ENCODE measurements around the gene RNU5B-1. TPM values are rescaled to one million over a fixed set of nuclear protein-coding genes. Genes with fewer than 3 reads are reported as not detected.

RNU5B-1 gene
- total RNA-seq, 1 donor from 2014 or later: not detected

- H3K27me3 Mint-ChIP-seq (ENCODE audit: insufficient read depth, low read depth): peaks cover 7% of the 10 kb centered on the region
- no peak overlapping the region for H3K27ac ChIP-seq
- H3K27ac Mint-ChIP-seq: peak overlapping the region; percentile 23
- H3K4me3 Mint-ChIP-seq: no peak overlapping the region
- H3K9me3 ChIP-seq (ENCODE audit: low read depth): no peaks in the 10 kb centered on the region
- no peaks in the 10 kb centered on the region for H3K27me3 ChIP-seq
- H3K36me3 ChIP-seq: no peaks in the 10 kb centered on the region
- no peak overlapping the region for H2AFZ ChIP-seq (replicated peaks)
- no peak overlapping the region for H3K4me3 ChIP-seq
- H4K20me1 ChIP-seq (ENCODE audit: low read depth): peaks cover 12% of the 10 kb centered on the region
- no peak overlapping the region for H3K9ac ChIP-seq
- no peaks in the 10 kb centered on the region for H3K79me2 ChIP-seq (ENCODE audit: low read depth)
- DNase-seq (ENCODE audit: low spot score): no peak
- TF ChIP-seq EZH2 (IDR thresholded peaks at IDR 0.05): no peak
- no peak for TF ChIP-seq EZH2phosphoT487 (IDR thresholded peaks at IDR 0.05)
- no peak for TF ChIP-seq CTCF (IDR thresholded peaks at IDR 0.05)
- H3F3A ChIP-seq (ENCODE audit: low read depth): peaks cover 23% of the 10 kb centered on the region
- peaks cover 5% of the 10 kb centered on the region for H3K36me3 Mint-ChIP-seq
- peaks cover 71% of the 10 kb centered on the region for H3K4me1 Mint-ChIP-seq
- no peaks in the 10 kb centered on the region for H3K9me3 Mint-ChIP-seq
- peak overlapping the region; percentile 9 for H3K4me2 ChIP-seq
- peaks cover 46% of the 10 kb centered on the region for H3K4me1 ChIP-seq
These were observed 35.4 kb downstream of the RNU5B-1 start for GRCh38 chr15:65339920-65340319.

- peak overlapping the region; percentile 59 for H3K27ac Mint-ChIP-seq
- Histone ChIP-seq H3K4me3 (no peak overlapping the region), H3F3A (ENCODE audit: low read depth) (peaks cover 14% of the 10 kb centered on the region), H3K36me3 (no peaks in the 10 kb centered on the region), H3K9me3 (ENCODE audit: low read depth) (no peaks in the 10 kb centered on the region), H3K4me2 (no peak overlapping the region), H3K9ac (no peak overlapping the region), H3K79me2 (ENCODE audit: low read depth) (no peaks in the 10 kb centered on the region), H3K27me3 (no peaks in the 10 kb centered on the region), H3K4me1 (peaks cover 22% of the 10 kb centered on the region), H2AFZ (replicated peaks) (no peak overlapping the region), H3K27ac (no peak overlapping the region), H4K20me1 (ENCODE audit: low read depth) (peaks cover 10% of the 10 kb centered on the region)
- H3K27me3 Mint-ChIP-seq (ENCODE audit: insufficient read depth, low read depth): peaks cover 5% of the 10 kb centered on the region
- DNase-seq (ENCODE audit: low spot score): no peak
- H3K36me3 Mint-ChIP-seq: peaks cover 14% of the 10 kb centered on the region
- H3K4me1 Mint-ChIP-seq: peaks cover 67% of the 10 kb centered on the region
- no peaks in the 10 kb centered on the region for H3K9me3 Mint-ChIP-seq
- TF ChIP-seq EZH2 (IDR thresholded peaks at IDR 0.05) (no peak), CTCF (IDR thresholded peaks at IDR 0.05) (no peak), EZH2phosphoT487 (IDR thresholded peaks at IDR 0.05) (no peak)
- no peak overlapping the region for H3K4me3 Mint-ChIP-seq
These were observed 38.0 kb downstream of the RNU5B-1 start for GRCh38 chr15:65342493-65342892.

GRCh38 chr15:65343374-65343981, 39.0 kb downstream of the RNU5B-1 start:
- no peak overlapping the region for H2AFZ ChIP-seq (replicated peaks)
- H4K20me1 ChIP-seq (ENCODE audit: low read depth): peaks cover 3% of the 10 kb centered on the region
- Mint-ChIP-seq H3K4me3 (no peak overlapping the region), H3K36me3 (peaks cover 17% of the 10 kb centered on the region), H3K9me3 (no peaks in the 10 kb centered on the region), H3K4me1 (peaks cover 58% of the 10 kb centered on the region), H3K27me3 (ENCODE audit: insufficient read depth, low read depth) (peaks cover 7% of the 10 kb centered on the region), H3K27ac (peak overlapping the region; percentile 47)
- H3K4me1 ChIP-seq: peaks cover 12% of the 10 kb centered on the region
- no peaks in the 10 kb centered on the region for H3K9me3 ChIP-seq (ENCODE audit: low read depth)
- H3K9ac ChIP-seq: no peak overlapping the region
- no peak overlapping the region for H3K27ac ChIP-seq
- H3K27me3 ChIP-seq: no peaks in the 10 kb centered on the region
- peaks cover 5% of the 10 kb centered on the region for H3F3A ChIP-seq (ENCODE audit: low read depth)
- no peak for DNase-seq (ENCODE audit: low spot score)
- no peak for TF ChIP-seq EZH2phosphoT487 (IDR thresholded peaks at IDR 0.05)
- TF ChIP-seq CTCF (IDR thresholded peaks at IDR 0.05): no peak
- TF ChIP-seq EZH2 (IDR thresholded peaks at IDR 0.05): no peak
- H3K36me3 ChIP-seq: no peaks in the 10 kb centered on the region
- H3K4me3 ChIP-seq: no peak overlapping the region
- H3K79me2 ChIP-seq (ENCODE audit: low read depth): no peaks in the 10 kb centered on the region
- H3K4me2 ChIP-seq: no peak overlapping the region

All from neural progenitor cell (in vitro differentiated cells).